MM.1S (cell line): ENCODE data around the gene CDO1.
"Not testable (repeated sequence)": the region's sequence is repeated elsewhere in the genome, so short reads cannot be mapped to it uniquely, and the experiment has no call there.

Source experiments
- CTCF ChIP-seq: fragments of 300-600 bp; sonication (generic); IDR thresholded peaks from 2 replicates; pipeline ENCODE4 v1.5.1; 2016; ENCODE audit warnings: antibody characterized with exemption, low read length, mixed read lengths
- EZH2 ChIP-seq: fragments of 300-600 bp; sonication (generic); optimal IDR thresholded peaks from 2 replicates; pipeline ENCODE3; 2017; ENCODE audit warnings: low read depth, mild to moderate bottlenecking, antibody characterized with exemption, low read length, mixed read lengths
- EZH2phosphoT487 ChIP-seq: fragments of 300-600 bp; sonication (generic); IDR thresholded peaks from 2 replicates; pipeline ENCODE4 v1.6.1; 2018; ENCODE audit warnings: antibody characterized with exemption, low read length

- TF ChIP-seq CTCF, EZH2, EZH2phosphoT487: not testable (repeated sequence)
Measured at GRCh38 chr5:115824983-115825382, 8.5 kb upstream of the CDO1 start.
